Effector memory CD4-positive, alpha-beta T cell (primary cell): Measurements from ENCODE around the gene PLEKHG5.
A peak's percentile ranks its signal among the peaks of the same experiment; 100 is the strongest.

Source experiments
- DNase-seq, 3 donors: peaks; one replicate each; pipeline ENCODE4 v3.0.0-alpha.2; 2020
- H3K27ac ChIP-seq: 2 replicates; pipeline ENCODE4 v1.7.0; 2013; ENCODE audit warnings: mild to moderate bottlenecking, low read length, moderate library complexity; ENCODE audit not compliant: insufficient read depth, poor library complexity, severe bottlenecking
- H3K27me3 ChIP-seq: replicated peaks from 2 replicates; pipeline ENCODE4 v1.7.0; 2013; ENCODE audit warnings: mild to moderate bottlenecking, low read length; ENCODE audit not compliant: insufficient read depth, control insufficient read depth, poor library complexity, severe bottlenecking
- H3K36me3 ChIP-seq: 2 replicates; pipeline ENCODE4 v1.7.0; 2013; ENCODE audit warnings: mild to moderate bottlenecking, low read length, moderate library complexity; ENCODE audit not compliant: control insufficient read depth, insufficient read depth
- H3K4me1 ChIP-seq: 2 replicates; pipeline ENCODE4 v1.7.0; 2013; ENCODE audit warnings: low read length, mild to moderate bottlenecking; ENCODE audit not compliant: control insufficient read depth, insufficient read depth, poor library complexity, severe bottlenecking
- H3K4me3 ChIP-seq: 2 replicates; pipeline ENCODE4 v1.7.0; 2013; ENCODE audit warnings: low read length, low read depth, mild to moderate bottlenecking; ENCODE audit not compliant: insufficient read depth, poor library complexity, severe bottlenecking
- H3K9me3 ChIP-seq: 2 replicates; pipeline ENCODE4 v1.7.0; 2013; ENCODE audit warnings: mild to moderate bottlenecking, low read length, moderate library complexity; ENCODE audit not compliant: control insufficient read depth

PLEKHG5 gene

GRCh38 chr1:6483017-6483760 lies 8.3 kb downstream of the PLEKHG5 start:
- Histone ChIP-seq H3K27ac (no peak overlapping the region), H3K27me3 (peaks cover 22% of the 10 kb centered on the region), H3K4me3 (no peak overlapping the region), H3K9me3 (no peaks in the 10 kb centered on the region), H3K36me3 (no peaks in the 10 kb centered on the region), H3K4me1 (peaks cover 20% of the 10 kb centered on the region)
- no peak for DNase-seq

- H3K4me1 ChIP-seq: peaks cover 20% of the 10 kb centered on the region
- DNase-seq: no peak
- no peak overlapping the region for H3K27ac ChIP-seq
- H3K36me3 ChIP-seq: no peaks in the 10 kb centered on the region
- H3K4me3 ChIP-seq: no peak overlapping the region
- H3K9me3 ChIP-seq: no peaks in the 10 kb centered on the region
- peaks cover 22% of the 10 kb centered on the region for H3K27me3 ChIP-seq
Observed at GRCh38 chr1:6481820-6482219, 9.6 kb downstream of the PLEKHG5 start.

GRCh38 chr1:6477039-6477820 lies 14.2 kb downstream of the PLEKHG5 start:
- Histone ChIP-seq H3K36me3 (no peaks in the 10 kb centered on the region), H3K27me3 (no peaks in the 10 kb centered on the region), H3K4me1 (peaks cover 8% of the 10 kb centered on the region), H3K4me3 (no peak overlapping the region), H3K9me3 (no peaks in the 10 kb centered on the region), H3K27ac (no peak overlapping the region)
- no peak for DNase-seq

- no peaks in the 10 kb centered on the region for H3K27me3 ChIP-seq
- no peak overlapping the region for H3K27ac ChIP-seq
- H3K9me3 ChIP-seq: no peaks in the 10 kb centered on the region
- H3K4me3 ChIP-seq: no peak overlapping the region
- DNase-seq: no peak
- no peaks in the 10 kb centered on the region for H3K36me3 ChIP-seq
- peaks cover 8% of the 10 kb centered on the region for H3K4me1 ChIP-seq
Observed at GRCh38 chr1:6476483-6476882, 15.0 kb downstream of the PLEKHG5 start.

GRCh38 chr1:6475381-6476133 lies 15.9 kb downstream of the PLEKHG5 start:
- Histone ChIP-seq H3K4me3 (no peak overlapping the region), H3K4me1 (peaks cover 8% of the 10 kb centered on the region), H3K36me3 (no peaks in the 10 kb centered on the region), H3K9me3 (no peaks in the 10 kb centered on the region), H3K27me3 (no peaks in the 10 kb centered on the region), H3K27ac (no peak overlapping the region)
- peak; percentile 62 to 73 (median 68) for DNase-seq

GRCh38 chr1:6474815-6475282 lies 16.6 kb downstream of the PLEKHG5 start:
- H3K27me3 ChIP-seq: no peaks in the 10 kb centered on the region
- no peak for DNase-seq
- no peak overlapping the region for H3K27ac ChIP-seq
- no peaks in the 10 kb centered on the region for H3K9me3 ChIP-seq
- no peak overlapping the region for H3K4me3 ChIP-seq
- H3K4me1 ChIP-seq: peaks cover 8% of the 10 kb centered on the region
- H3K36me3 ChIP-seq: no peaks in the 10 kb centered on the region

GRCh38 chr1:6473974-6474814 lies 17.3 kb downstream of the PLEKHG5 start:
- Histone ChIP-seq H3K4me3 (no peak overlapping the region), H3K27me3 (no peaks in the 10 kb centered on the region), H3K36me3 (no peaks in the 10 kb centered on the region), H3K4me1 (peaks cover 8% of the 10 kb centered on the region), H3K27ac (no peak overlapping the region), H3K9me3 (no peaks in the 10 kb centered on the region)
- DNase-seq: no peak

GRCh38 chr1:6473156-6473555 lies 18.3 kb downstream of the PLEKHG5 start:
- DNase-seq: no peak
- H3K4me3 ChIP-seq: no peak overlapping the region
- peaks cover 8% of the 10 kb centered on the region for H3K4me1 ChIP-seq
- no peaks in the 10 kb centered on the region for H3K27me3 ChIP-seq
- no peak overlapping the region for H3K27ac ChIP-seq
- no peaks in the 10 kb centered on the region for H3K9me3 ChIP-seq
- H3K36me3 ChIP-seq: no peaks in the 10 kb centered on the region

- Histone ChIP-seq H3K36me3 (no peaks in the 10 kb centered on the region), H3K4me1 (peaks cover 9% of the 10 kb centered on the region), H3K27ac (no peak overlapping the region), H3K9me3 (no peaks in the 10 kb centered on the region), H3K27me3 (no peaks in the 10 kb centered on the region), H3K4me3 (no peak overlapping the region)
- DNase-seq: no peak
Observed at GRCh38 chr1:6472391-6472790, 19.1 kb downstream of the PLEKHG5 start.
